HepG2 (cell line): ENCODE results near the gene OR8D1. TPM values are rescaled to one million over a fixed set of nuclear protein-coding genes. Genes with fewer than 3 reads are reported as not detected.

Source experiments
- ATAC-seq: fragments of 200-7000 bp; cut with Tn5 transposase; 3 replicates; pipeline ENCODE4 v1.9.1; 2020; ENCODE audit warnings: mild to moderate bottlenecking, moderate library complexity
- BruUV-seq: library from RNA; stranded (reverse); fragments of 400-500 nt; replicated peaks from 2 replicates; lab custom pipeline; 2021; lab: Mats Ljungman, UMichigan
- CTCF ChIA-PET: fragments of 300-600 bp; formaldehyde crosslinking; extraction: SDS; loops from one replicate; lab custom pipeline; 2021; ENCODE audit warnings: low total read pairs, inconsistent platforms, low intra/inter-chr PET ratio; lab: Yijun Ruan, JAX
- POLR2A ChIA-PET: fragments of 350-600 bp; sonication (Branson Sonifier 250); formaldehyde crosslinking; loops from one replicate; lab custom pipeline; 2020; ENCODE audit warnings: antibody characterized with exemption, inconsistent platforms; lab: Yijun Ruan, JAX
- DNase-seq: peaks from one replicate; pipeline ENCODE4 v3.0.0-alpha.2; 2015; ENCODE audit warnings: low spot score
- FAIRE-seq: peaks from 3 replicates; lab custom pipeline; 2011; peaks lifted over from hg19 to GRCh38; lab: Jason Lieb, UNC
- H2AFZ ChIP-seq: one replicate; pipeline ENCODE4 v1.6.1; 2011; ENCODE audit warnings: low read length, inconsistent platforms
- H3K27ac ChIP-seq: fragments of 300-600 bp; 3 replicates; pipeline ENCODE4 v1.8.0; 2011; ENCODE audit warnings: mixed run types, mild to moderate bottlenecking, mixed read lengths, low read length, inconsistent platforms; ENCODE audit not compliant: insufficient read depth; ENCODE audit errors: extremely low read length
- H3K27me3 ChIP-seq, 2 experiments: fragments of 200-600 bp in 1 of 2; 2 replicates in 1 of 2; 3 replicates in 1 of 2; pipeline versions ENCODE4 v1.6.0 to v1.8.0; 2011; ENCODE audit warnings: low read length in 2 of 2, mild to moderate bottlenecking in 2 of 2, moderate library complexity in 2 of 2, inconsistent platforms in 1 of 2; ENCODE audit not compliant: insufficient read depth in 2 of 2, control insufficient read depth in 1 of 2
- H3K36me3 ChIP-seq, 2 experiments: fragments of 200-600 bp in 1 of 2; replicated peaks in 1 of 2; 2 replicates in 1 of 2; 3 replicates in 1 of 2; pipeline versions ENCODE4 v1.5.1 to v1.8.0; 2011; ENCODE audit warnings: low read length in 2 of 2, inconsistent platforms in 1 of 2; ENCODE audit not compliant: insufficient read depth in 2 of 2, control insufficient read depth in 1 of 2
- H3K4me1 ChIP-seq: 2 replicates; pipeline ENCODE4 v1.5.1; 2012; ENCODE audit warnings: low read length, inconsistent platforms; ENCODE audit not compliant: insufficient read depth
- H3K4me2 ChIP-seq: 2 replicates; pipeline ENCODE4 v1.6.0; 2011; ENCODE audit warnings: low read depth, low read length, inconsistent platforms
- H3K4me3 ChIP-seq, 3 experiments: fragments of 200-600 bp in 1 of 3; sonication (generic), shearing (Covaris generic) in 1 of 3; replicated peaks in 1 of 3; 2 replicates each; pipeline ENCODE4 v1.5.1; 2011 to 2016; ENCODE audit warnings: low read length in 3 of 3, inconsistent platforms in 2 of 3, low read depth in 2 of 3, mild to moderate bottlenecking in 2 of 3, control low read depth in 1 of 3, mixed read lengths in 1 of 3; ENCODE audit not compliant: insufficient read depth in 1 of 3
- H3K79me2 ChIP-seq: one replicate; pipeline ENCODE4 v1.6.1; 2011; ENCODE audit warnings: low read length, inconsistent platforms; ENCODE audit not compliant: insufficient read depth
- H3K9ac ChIP-seq: 2 replicates; pipeline ENCODE4 v1.6.0; 2011; ENCODE audit warnings: mild to moderate bottlenecking, low read depth, low read length, inconsistent platforms; ENCODE audit not compliant: insufficient read depth
- H3K9me3 ChIP-seq: 2 replicates; pipeline ENCODE4 v1.5.1; 2012; ENCODE audit warnings: mild to moderate bottlenecking, low read length
- H4K20me1 ChIP-seq: 2 replicates; pipeline ENCODE4 v1.6.0; 2011; ENCODE audit warnings: inconsistent platforms, mild to moderate bottlenecking, low read length, moderate library complexity; ENCODE audit not compliant: insufficient read depth
- HNRNPK ChIP-seq: fragments of 200-400 bp; formaldehyde crosslinking; IDR thresholded peaks from 2 replicates; pipeline ENCODE4 v1.6.1; 2018; ENCODE audit warnings: low read length, low read depth, moderate library complexity, mild to moderate bottlenecking; ENCODE audit not compliant: poor library complexity, severe bottlenecking
- KLF16 ChIP-seq, 2 experiments: sonication (generic) in 1 of 2; formaldehyde crosslinking in 1 of 2; IDR thresholded peaks; 2 replicates each; pipeline versions ENCODE4 v1.6.1 to v1.8.0; 2016 to 2023; ENCODE audit warnings: missing genetic modification reagents in 2 of 2, missing compliant biosample characterization in 1 of 2
- NFKB2 ChIP-seq: sonication (generic); formaldehyde crosslinking; IDR thresholded peaks from 2 replicates; pipeline ENCODE4 v1.4.0; 2020; ENCODE audit warnings: missing genetic modification reagents, borderline replicate concordance
- SMAD3 ChIP-seq: sonication (generic); formaldehyde crosslinking; IDR thresholded peaks from 2 replicates; pipeline ENCODE4 v1.4.0; 2020; ENCODE audit warnings: missing genetic modification reagents
- SMAD9 ChIP-seq: sonication (generic); formaldehyde crosslinking; IDR thresholded peaks from 2 replicates; pipeline ENCODE4 v1.5.1; 2020; ENCODE audit warnings: mild to moderate bottlenecking, missing genetic modification reagents
- TBX2 ChIP-seq: sonication (generic); formaldehyde crosslinking; IDR thresholded peaks from 2 replicates; pipeline ENCODE4 v1.5.0; 2020; ENCODE audit warnings: missing genetic modification reagents, mild to moderate bottlenecking, borderline replicate concordance
- TEAD3 ChIP-seq: optimal IDR thresholded peaks from 2 replicates; pipeline ENCODE3; 2016; ENCODE audit warnings: borderline replicate concordance
- YEATS2 ChIP-seq: sonication (generic); formaldehyde crosslinking; IDR thresholded peaks from 2 replicates; pipeline ENCODE4 v1.4.0; 2020; ENCODE audit warnings: missing genetic modification reagents, borderline replicate concordance
- ZBTB8A ChIP-seq: sonication (generic); formaldehyde crosslinking; IDR thresholded peaks from 2 replicates; pipeline ENCODE4 v1.4.0; 2020; ENCODE audit warnings: mild to moderate bottlenecking, low read depth, missing genetic modification reagents, borderline replicate concordance
- ZNF607 ChIP-seq: sonication (generic); formaldehyde crosslinking; IDR thresholded peaks from 2 replicates; pipeline ENCODE4 v1.5.1; 2020; ENCODE audit warnings: missing genetic modification reagents, mild to moderate bottlenecking, borderline replicate concordance
- in situ Hi-C: cut with HindIII; loops from 2 replicates; pipeline ENCODE4 v1.10.0; 2017; ENCODE audit warnings: low pct_unique_long_range_greater_than_20kb; ENCODE audit not compliant: extremely low pct_ligation_motif_present
- intact Hi-C: fragments of 100-400 bp; cut with micrococcal nuclease; formaldehyde crosslinking; loops from one replicate; pipeline ENCODE4 v1.10.0; 2022; ENCODE audit not compliant: unreplicated experiment
- polyA plus RNA-seq, 8 experiments: library from polyadenylated mRNA; depleted of rRNA in 3 of 8; stranded (reverse) in 7 of 8; unstranded in 1 of 8; fragments of >200 nt; fragmentation: Illumina TruSeq in 4 of 8; extraction: Trizol in 4 of 8; gene quantifications; 2 replicates each; pipeline versions ENCODE4 v1.2.1 to v1.2.3, GENCODE V29; 2011 to 2016; ENCODE audit warnings: low read depth in 4 of 8, missing spikeins in 1 of 8, mixed read lengths in 1 of 8; ENCODE audit not compliant: insufficient read depth in 1 of 8
- total RNA-seq, 5 experiments: library from RNA; depleted of rRNA; stranded (reverse); fragments of >200 nt; fragmentation: Illumina TruSeq; extraction: Trizol; gene quantifications; 2 replicates each; pipeline ENCODE4 v1.2.3, GENCODE V29; 2016; ENCODE audit warnings: low read depth in 1 of 5
- TF ChIP-seq, protein P1 (sequence below): sonication (generic); formaldehyde crosslinking; IDR thresholded peaks from 2 replicates; pipeline ENCODE4 v1.4.0; 2020; ENCODE audit warnings: mild to moderate bottlenecking, missing genetic modification reagents
- TF ChIP-seq, protein P2 (sequence below): sonication (generic); formaldehyde crosslinking; conservative IDR thresholded peaks from 2 replicates; pipeline ENCODE4 v1.4.0; 2020; ENCODE audit warnings: mild to moderate bottlenecking, missing genetic modification reagents, moderate library complexity

The OR8D1 gene
- total and polyA plus RNA-seq, 2 of the 13 experiments (the other 11 are each of a cell fraction or from before 2014, with no cell fraction given), result not detected

DNA sequence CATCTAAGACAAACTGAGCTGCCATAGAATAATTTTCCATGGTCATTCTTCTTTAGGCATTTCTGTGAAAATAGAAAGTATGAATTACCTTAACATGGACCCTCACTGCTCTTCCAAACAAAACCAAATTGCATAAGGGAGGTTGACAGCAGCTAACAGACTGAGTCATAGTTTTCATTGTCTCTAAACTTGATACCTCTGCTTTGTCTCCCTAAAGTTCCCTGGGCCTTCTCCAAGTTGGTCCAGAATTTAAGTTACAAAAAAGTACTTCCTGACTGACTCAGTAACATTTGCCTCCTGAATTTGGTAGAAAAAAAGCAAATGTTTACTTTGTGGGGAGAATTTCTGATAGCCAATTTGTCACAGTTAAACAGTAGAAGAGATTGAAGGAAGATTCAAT, 3.0 kb downstream of the OR8D1 start:
- POLR2A ChIA-PET, result no interaction called here
- DNase-seq, result no peak
- no peak overlapping the region for H2AFZ ChIP-seq
- no peaks in the 10 kb centered on the region for H3K79me2 ChIP-seq
- FAIRE-seq, result no peak
- no peaks in the 10 kb centered on the region for H3K36me3 ChIP-seq
- no peak overlapping the region for H3K9ac ChIP-seq
- no peak overlapping the region for H3K27ac ChIP-seq
- H4K20me1 ChIP-seq, result no peaks in the 10 kb centered on the region
- no peaks in the 10 kb centered on the region for H3K27me3 ChIP-seq
- ATAC-seq, result no peak
- no peak overlapping the region for H3K4me3 ChIP-seq
- in situ Hi-C loops, result no loop called here
- intact Hi-C loops, result no loop called here
- H3K9me3 ChIP-seq, result no peaks in the 10 kb centered on the region
- BruUV-seq, result no TSS peak
- CTCF ChIA-PET, result no interaction called here
- H3K4me1 ChIP-seq, result no peaks in the 10 kb centered on the region
- TF ChIP-seq HNRNPK (no peak), TBX2 (CRISPR knock-in tag) (no peak), NFKB2 (no peak), ZBTB8A (CRISPR knock-in tag) (no peak), SMAD3 (CRISPR knock-in tag) (no peak), TEAD3 (CRISPR knock-in tag) (no peak), KLF16 (CRISPR knock-in tag; IDR thresholded peaks at IDR 0.05) (no peak), YEATS2 (CRISPR knock-in tag) (no peak), SMAD9 (CRISPR knock-in tag) (no peak), ZNF607 (CRISPR knock-in tag) (no peak)
- TF ChIP-seq, protein P1, sequence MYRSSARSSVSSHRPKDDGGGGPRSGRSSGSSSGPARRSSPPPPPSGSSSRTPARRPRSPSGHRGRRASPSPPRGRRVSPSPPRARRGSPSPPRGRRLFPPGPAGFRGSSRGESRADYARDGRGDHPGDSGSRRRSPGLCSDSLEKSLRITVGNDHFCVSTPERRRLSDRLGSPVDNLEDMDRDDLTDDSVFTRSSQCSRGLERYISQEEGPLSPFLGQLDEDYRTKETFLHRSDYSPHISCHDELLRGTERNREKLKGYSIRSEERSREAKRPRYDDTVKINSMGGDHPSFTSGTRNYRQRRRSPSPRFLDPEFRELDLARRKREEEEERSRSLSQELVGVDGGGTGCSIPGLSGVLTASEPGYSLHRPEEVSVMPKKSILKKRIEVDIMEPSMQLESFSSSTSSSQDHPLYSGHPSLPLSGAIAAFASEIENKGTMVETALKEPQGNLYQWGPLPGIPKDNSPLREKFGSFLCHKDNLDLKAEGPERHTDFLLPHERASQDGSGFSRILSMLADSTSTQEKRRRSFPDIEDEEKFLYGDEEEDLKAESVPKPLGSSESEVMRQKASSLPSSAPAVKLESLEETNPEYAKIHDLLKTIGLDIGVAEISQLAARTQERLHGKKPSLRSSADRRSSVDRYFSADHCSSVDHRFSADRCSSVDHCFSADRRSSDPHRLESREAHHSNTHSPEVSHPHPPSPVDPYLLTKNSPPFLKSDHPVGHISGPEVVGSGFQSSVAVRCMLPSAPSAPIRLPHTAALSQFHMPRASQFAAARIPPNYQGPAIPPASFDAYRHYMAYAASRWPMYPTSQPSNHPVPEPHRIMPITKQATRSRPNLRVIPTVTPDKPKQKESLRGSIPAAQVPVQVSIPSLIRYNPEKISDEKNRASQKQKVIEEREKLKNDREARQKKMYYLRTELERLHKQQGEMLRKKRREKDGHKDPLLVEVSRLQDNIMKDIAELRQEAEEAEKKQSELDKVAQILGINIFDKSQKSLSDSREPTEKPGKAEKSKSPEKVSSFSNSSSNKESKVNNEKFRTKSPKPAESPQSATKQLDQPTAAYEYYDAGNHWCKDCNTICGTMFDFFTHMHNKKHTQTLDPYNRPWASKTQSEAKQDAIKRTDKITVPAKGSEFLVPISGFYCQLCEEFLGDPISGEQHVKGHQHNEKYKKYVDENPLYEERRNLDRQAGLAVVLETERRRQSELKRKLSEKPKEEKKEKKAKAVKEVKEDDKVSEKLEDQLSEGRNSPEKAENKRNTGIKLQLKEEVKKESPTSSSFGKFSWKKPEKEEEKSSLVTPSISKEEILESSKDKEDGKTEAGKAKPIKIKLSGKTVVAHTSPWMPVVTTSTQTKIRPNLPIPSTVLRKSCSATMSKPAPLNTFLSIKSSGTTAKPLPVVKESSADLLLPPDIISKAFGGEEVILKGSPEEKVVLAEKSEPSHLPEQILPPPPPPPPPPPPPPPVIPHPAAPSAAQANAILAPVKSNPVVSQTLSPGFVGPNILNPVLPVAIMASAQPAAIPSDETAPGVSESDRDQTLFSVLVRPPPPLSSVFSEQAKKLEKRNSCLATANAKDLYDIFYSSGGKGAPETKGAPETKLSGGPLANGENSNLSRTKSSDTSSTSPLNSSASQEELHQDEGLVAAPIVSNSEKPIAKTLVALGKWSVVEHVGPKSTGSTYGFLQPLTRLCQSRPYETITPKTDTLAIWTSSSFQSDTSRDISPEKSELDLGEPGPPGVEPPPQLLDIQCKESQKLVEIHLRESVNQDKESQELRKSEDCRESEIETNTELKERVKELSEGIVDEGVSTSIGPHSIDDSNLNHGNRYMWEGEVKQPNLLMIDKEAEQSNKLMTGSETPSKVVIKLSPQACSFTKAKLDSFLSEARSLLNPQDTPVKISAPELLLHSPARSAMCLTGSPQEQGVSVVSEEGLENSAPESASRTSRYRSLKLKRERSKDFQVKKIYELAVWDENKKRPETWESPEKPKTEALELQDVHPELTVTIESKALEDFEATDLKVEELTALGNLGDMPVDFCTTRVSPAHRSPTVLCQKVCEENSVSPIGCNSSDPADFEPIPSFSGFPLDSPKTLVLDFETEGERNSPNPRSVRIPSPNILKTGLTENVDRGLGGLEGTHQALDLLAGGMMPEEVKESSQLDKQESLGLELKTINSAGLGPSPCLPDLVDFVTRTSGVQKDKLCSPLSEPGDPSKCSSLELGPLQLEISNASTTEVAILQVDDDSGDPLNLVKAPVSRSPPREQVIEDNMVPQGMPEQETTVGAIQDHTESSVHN (CRISPR knock-in tag), result no peak
- TF ChIP-seq, protein P2, sequence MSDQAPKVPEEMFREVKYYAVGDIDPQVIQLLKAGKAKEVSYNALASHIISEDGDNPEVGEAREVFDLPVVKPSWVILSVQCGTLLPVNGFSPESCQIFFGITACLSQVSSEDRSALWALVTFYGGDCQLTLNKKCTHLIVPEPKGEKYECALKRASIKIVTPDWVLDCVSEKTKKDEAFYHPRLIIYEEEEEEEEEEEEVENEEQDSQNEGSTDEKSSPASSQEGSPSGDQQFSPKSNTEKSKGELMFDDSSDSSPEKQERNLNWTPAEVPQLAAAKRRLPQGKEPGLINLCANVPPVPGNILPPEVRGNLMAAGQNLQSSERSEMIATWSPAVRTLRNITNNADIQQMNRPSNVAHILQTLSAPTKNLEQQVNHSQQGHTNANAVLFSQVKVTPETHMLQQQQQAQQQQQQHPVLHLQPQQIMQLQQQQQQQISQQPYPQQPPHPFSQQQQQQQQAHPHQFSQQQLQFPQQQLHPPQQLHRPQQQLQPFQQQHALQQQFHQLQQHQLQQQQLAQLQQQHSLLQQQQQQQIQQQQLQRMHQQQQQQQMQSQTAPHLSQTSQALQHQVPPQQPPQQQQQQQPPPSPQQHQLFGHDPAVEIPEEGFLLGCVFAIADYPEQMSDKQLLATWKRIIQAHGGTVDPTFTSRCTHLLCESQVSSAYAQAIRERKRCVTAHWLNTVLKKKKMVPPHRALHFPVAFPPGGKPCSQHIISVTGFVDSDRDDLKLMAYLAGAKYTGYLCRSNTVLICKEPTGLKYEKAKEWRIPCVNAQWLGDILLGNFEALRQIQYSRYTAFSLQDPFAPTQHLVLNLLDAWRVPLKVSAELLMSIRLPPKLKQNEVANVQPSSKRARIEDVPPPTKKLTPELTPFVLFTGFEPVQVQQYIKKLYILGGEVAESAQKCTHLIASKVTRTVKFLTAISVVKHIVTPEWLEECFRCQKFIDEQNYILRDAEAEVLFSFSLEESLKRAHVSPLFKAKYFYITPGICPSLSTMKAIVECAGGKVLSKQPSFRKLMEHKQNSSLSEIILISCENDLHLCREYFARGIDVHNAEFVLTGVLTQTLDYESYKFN (CRISPR knock-in tag), result no peak
- TF ChIP-seq, all 625 proteins: peak for 0
- no peak overlapping the region for H3K4me2 ChIP-seq
